H1 (cell line): Measurements from ENCODE around the gene CNDP1. TPM values are rescaled to one million over a fixed set of nuclear protein-coding genes. Genes with fewer than 3 reads are reported as not detected.

Experiments
- polyA plus RNA-seq, 7 experiments: library from polyadenylated mRNA; depleted of rRNA in 3 of 7; stranded (reverse) in 5 of 7; unstranded in 2 of 7; fragments of >200 nt in 5 of 7; fragments of 200-250 nt in 2 of 7; gene quantifications; 1 replicate in 5 of 7; 2 replicates in 1 of 7; 4 replicates in 1 of 7; pipeline versions ENCODE4 v1.2.1 to v1.2.3, GENCODE V29; 2011 to 2013; ENCODE audit warnings: missing spikeins in 2 of 7, mixed read lengths in 2 of 7
- total RNA-seq: library from RNA; stranded (reverse); fragmentation: NEBNext Ultra II Directional; extraction: Animal tissue kit (Norgen Biotek cat#: 25700); gene quantifications from 2 replicates; pipeline ENCODE4 v1.2.1, GENCODE V29; 2021

Gene CNDP1
- total and polyA plus RNA-seq, 2 of the 8 experiments (the other 6 are each of a cell fraction or from before 2014, with no cell fraction given) = 0.09 TPM; not detected in 1

Other genes starting within 250 kb of the CNDP1 start
- gene CYB5A, start 242.5 kb upstream of the CNDP1 start, total RNA-seq = 153 and 154 TPM in 2 replicates
- 186 and 195 TPM in 2 replicates for gene CYB5A, start 242.5 kb upstream of the CNDP1 start, polyA plus RNA-seq (2011; rRNA removed)
- not detected in 2 replicates for gene C18orf63, start 218.7 kb upstream of the CNDP1 start, total RNA-seq
- not detected in 2 replicates for gene C18orf63, start 218.7 kb upstream of the CNDP1 start, polyA plus RNA-seq (2011; rRNA removed)
- not detected in 2 replicates for gene DIPK1C, start 77.2 kb upstream of the CNDP1 start, total RNA-seq
- gene DIPK1C, start 77.2 kb upstream of the CNDP1 start, polyA plus RNA-seq (2011; rRNA removed) = 0.08 TPM in 1 of 2 replicates, not detected in the other
- gene CNDP2, start 38.1 kb upstream of the CNDP1 start, total RNA-seq = 243 TPM in 2 replicates
- gene CNDP2, start 38.1 kb upstream of the CNDP1 start, polyA plus RNA-seq (2011; rRNA removed) = 71.8 and 95.6 TPM in 2 replicates
- 6.2 and 6.8 TPM in 2 replicates for gene ZNF407, start 63.4 kb downstream of the CNDP1 start, total RNA-seq
- 1.5 TPM in 2 replicates for gene ZNF407, start 63.4 kb downstream of the CNDP1 start, polyA plus RNA-seq (2011; rRNA removed)